ENCODE data around the gene IL10RA.
A peak's percentile ranks its signal among the peaks of the same experiment; 100 is the strongest.

Gene IL10RA

DNA sequence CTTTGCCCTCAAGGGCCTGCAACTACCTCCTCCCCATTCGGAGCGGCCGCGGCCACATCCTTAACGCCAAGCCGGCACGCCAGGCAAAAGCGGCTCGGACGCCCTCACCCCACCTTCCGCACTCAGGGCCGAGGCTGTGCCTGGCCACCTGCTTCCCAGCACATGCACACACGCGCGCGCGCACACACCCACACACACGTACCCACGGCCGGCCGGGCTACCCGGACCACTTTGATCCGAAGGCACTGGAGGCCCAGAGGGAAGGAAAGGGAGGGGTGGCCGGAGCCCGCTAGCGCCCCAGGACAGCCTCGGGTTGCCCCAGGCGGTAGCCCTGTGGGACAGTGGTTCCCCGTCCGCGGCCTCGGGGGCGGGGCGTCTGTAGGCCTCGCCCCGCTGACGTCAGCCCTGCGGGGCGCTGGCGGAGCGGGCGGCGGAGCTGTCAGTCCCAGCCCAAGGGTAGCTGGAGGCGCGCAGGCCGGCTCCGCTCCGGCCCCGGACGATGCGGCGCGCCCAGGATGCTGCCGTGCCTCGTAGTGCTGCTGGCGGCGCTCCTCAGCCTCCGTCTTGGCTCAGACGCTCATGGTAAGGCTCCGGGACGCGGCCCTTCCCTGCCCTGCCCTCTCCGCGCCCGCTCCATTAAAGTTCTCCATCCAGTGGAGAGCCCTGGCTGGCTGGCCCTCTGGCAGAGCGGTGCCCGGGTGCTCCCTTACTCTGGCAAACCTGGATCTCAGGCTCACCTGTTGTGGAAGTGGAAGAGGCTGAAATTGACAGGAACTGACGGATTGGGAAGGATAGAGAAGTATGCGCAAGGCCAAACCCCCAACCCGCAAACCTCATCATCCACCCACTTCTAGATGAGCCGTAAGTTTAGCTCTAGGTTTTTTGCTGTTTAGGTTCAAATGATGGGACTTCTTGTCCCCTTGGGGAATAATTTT lies at the start of gene IL10RA:
Gene IL10RA, plus strand, starts transcription at position 442 of the 935 bp plus-strand sequence. Its CDS starts 74 bp downstream, at position 516.
- peak; percentile 94 for DNase-seq (ENCODE audit: low read depth)
- TF ChIP-seq, protein P1, sequence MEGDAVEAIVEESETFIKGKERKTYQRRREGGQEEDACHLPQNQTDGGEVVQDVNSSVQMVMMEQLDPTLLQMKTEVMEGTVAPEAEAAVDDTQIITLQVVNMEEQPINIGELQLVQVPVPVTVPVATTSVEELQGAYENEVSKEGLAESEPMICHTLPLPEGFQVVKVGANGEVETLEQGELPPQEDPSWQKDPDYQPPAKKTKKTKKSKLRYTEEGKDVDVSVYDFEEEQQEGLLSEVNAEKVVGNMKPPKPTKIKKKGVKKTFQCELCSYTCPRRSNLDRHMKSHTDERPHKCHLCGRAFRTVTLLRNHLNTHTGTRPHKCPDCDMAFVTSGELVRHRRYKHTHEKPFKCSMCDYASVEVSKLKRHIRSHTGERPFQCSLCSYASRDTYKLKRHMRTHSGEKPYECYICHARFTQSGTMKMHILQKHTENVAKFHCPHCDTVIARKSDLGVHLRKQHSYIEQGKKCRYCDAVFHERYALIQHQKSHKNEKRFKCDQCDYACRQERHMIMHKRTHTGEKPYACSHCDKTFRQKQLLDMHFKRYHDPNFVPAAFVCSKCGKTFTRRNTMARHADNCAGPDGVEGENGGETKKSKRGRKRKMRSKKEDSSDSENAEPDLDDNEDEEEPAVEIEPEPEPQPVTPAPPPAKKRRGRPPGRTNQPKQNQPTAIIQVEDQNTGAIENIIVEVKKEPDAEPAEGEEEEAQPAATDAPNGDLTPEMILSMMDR (IDR thresholded peaks at IDR 0.05; ENCODE audit: insufficient read depth, low read depth, low read length, missing control alignments): no peak
- H3K4me3 ChIP-seq (ENCODE audit: low read depth, low read length): peak within 1 kb of the TSS; percentile 90

DNA sequence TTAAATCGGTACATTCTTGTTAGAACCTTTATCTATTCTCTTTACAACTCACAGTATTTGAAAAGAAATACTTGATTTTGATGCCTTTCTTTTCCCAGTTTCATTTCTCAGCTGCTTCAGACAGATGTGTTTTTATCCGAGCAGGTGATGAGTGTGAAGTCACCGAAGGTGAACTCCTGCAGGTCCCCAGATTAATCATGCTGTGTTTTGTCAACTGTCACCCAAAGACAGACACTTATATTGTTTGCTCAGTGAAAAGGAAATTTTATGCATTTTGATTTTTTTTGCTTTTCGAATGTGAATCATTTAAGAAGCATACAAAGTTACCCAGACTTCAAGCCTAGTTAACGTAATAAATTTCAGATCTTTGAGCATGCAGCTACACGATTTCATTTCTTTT lies 49.2 kb upstream of the IL10RA start:
- no peak overlapping the region for H3K4me3 ChIP-seq (ENCODE audit: low read depth, low read length)
- TF ChIP-seq, protein P1 (IDR thresholded peaks at IDR 0.05; ENCODE audit: insufficient read depth, low read depth, low read length, missing control alignments): no peak
- DNase-seq (ENCODE audit: low read depth): peak; percentile 48

GRCh38 chr11:117940736-117941135 lies 45.5 kb upstream of the IL10RA start:
- no peak overlapping the region for H3K4me3 ChIP-seq (ENCODE audit: low read depth, low read length)
- DNase-seq (ENCODE audit: low read depth): no peak
- TF ChIP-seq, protein P1 (IDR thresholded peaks at IDR 0.05; ENCODE audit: insufficient read depth, low read depth, low read length, missing control alignments): no peak

DNA sequence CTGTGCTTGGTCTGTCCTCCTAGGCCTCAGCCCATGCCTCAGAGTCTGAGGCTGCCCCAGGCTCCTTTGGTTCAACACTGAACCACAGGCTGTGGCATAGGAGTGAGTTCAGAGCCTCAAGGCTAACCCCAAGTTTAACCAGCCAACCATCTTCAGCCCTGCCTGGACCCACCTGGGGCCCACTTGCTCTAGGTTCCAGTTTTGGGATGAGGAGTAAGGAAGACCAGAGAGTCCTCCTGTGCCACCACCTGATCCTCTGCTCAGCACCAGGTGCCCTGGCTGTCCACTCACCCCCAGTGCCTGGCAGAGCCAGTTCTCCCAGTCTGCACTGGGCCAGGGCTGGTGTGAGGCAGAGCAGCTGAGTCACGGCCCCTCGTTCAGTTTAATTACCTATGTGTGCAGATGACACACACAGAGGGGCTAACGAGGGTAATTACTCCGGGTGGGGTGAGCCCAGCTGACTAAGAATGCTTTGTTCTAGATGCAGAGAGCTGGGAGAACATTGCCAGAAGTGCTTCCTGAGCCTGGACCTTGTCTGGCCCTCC lies 45.0 kb upstream of the IL10RA start:
- TF ChIP-seq, protein P1 (IDR thresholded peaks at IDR 0.05; ENCODE audit: insufficient read depth, low read depth, low read length, missing control alignments): no peak
- no peak for DNase-seq (ENCODE audit: low read depth)
- H3K4me3 ChIP-seq (ENCODE audit: low read depth, low read length): no peak overlapping the region

DNA sequence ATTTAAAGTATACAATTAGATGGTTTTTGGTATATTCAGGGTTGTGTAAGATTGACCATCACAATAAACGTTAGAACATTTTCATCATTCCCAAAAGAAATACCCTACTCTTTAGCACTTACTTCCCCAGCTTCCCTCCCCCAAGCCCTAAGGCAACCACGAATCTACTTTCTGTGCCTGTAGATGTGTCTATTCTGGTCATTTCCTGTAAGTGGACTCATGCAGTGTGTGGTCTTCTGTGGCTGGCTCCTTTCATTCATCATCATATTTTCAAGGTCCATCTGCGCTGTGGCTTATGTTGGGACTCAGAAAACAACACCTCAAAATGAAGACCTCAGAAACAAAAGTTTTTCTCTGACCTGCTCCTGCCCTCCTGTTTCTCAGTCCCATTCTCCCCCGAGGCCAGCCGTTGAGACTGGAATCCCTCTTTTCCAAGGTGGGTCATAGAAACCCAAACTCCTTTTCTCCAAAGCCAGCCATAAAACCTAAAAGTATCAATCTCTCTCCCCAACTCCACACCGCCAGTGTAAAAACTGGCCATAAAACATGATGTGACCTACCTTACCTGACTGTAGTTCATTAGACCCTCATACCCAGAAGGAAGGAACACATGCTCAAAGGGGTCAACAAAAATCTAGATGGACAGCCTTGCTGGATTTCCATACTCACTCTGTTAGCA lies 44.1 kb upstream of the IL10RA start:
- TF ChIP-seq, protein P1 (IDR thresholded peaks at IDR 0.05; ENCODE audit: insufficient read depth, low read depth, low read length, missing control alignments): no peak
- H3K4me3 ChIP-seq (ENCODE audit: low read depth, low read length): no peak overlapping the region
- DNase-seq (ENCODE audit: low read depth): no peak

DNA sequence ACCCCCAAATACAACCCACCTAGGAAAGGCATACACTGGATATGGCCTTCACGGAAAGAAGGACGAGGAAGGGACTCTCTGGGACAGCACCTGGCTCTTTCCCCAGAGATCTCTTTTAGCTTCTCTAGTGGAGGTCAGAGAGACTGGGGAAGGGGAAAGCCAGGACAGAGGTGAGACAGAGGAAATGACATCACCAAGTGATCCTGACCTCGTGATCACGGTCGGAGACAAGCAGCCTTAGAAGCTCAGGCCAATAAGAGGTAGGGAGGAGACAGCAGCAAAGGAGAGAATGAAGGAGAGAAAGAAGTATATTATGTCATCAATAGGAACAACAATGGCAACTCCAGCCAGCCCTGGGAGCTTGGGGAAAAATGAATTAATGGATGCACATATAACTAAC lies 41.6 kb upstream of the IL10RA start:
- H3K4me3 ChIP-seq (ENCODE audit: low read depth, low read length): no peak overlapping the region
- peak; percentile 54 for DNase-seq (ENCODE audit: low read depth)
- TF ChIP-seq, protein P1 (IDR thresholded peaks at IDR 0.05; ENCODE audit: insufficient read depth, low read depth, low read length, missing control alignments): no peak
